ENCODE measurements around the gene ZNF165. TPM values are rescaled to one million over a fixed set of nuclear protein-coding genes. Genes with fewer than 3 reads are reported as not detected.
"Not testable (repeated sequence)": the region's sequence is repeated elsewhere in the genome, so short reads cannot be mapped to it uniquely, and the experiment has no call there.

ZNF165 gene
- total RNA-seq, 1 donor from 2014 or later = 4.7 TPM

- Histone ChIP-seq H3K27me3 (ENCODE audit: control insufficient read depth, insufficient read depth, low read length) (no peaks in the 10 kb centered on the region), H3K36me3 (ENCODE audit: control insufficient read depth, insufficient read depth, low read length) (no peaks in the 10 kb centered on the region), H3K4me3 (ENCODE audit: low read depth, low read length) (no peak overlapping the region)
- FAIRE-seq (no peak), DNase-seq (ENCODE audit: low read depth) (no peak)
- no peak for TF ChIP-seq CTCF (IDR thresholded peaks at IDR 0.05; ENCODE audit: insufficient read depth, low read length, severe bottlenecking)
These were observed 31.6 kb downstream of the ZNF165 start for GRCh38 chr6:28111964-28112363.

DNA sequence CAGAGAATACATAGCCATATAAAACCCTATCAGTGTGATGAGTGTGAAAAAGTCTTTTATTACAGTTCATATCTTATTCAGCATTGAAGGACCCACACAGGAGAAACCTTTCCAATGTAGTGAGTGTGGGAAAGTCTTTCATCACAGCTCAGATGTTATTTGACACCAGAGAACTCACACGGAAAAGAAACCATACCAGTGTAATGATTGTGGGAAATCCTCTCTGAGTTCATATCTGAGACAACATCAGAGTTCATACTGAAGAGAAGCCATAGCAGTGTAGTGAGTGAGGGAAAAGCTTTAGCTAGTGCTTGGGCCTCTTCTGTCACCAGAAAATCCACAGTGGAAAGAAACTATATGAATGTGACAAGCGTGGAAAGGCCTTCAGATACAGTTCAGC is 35.4 kb downstream of the ZNF165 start:
- DNase-seq (ENCODE audit: low read depth) (no peak), FAIRE-seq (no peak)
- Histone ChIP-seq H3K27me3 (ENCODE audit: control insufficient read depth, insufficient read depth, low read length) (no peaks in the 10 kb centered on the region), H3K4me3 (ENCODE audit: low read depth, low read length) (no peak overlapping the region), H3K36me3 (ENCODE audit: control insufficient read depth, insufficient read depth, low read length) (no peaks in the 10 kb centered on the region)
- no peak for TF ChIP-seq CTCF (IDR thresholded peaks at IDR 0.05; ENCODE audit: insufficient read depth, low read length, severe bottlenecking)

DNA sequence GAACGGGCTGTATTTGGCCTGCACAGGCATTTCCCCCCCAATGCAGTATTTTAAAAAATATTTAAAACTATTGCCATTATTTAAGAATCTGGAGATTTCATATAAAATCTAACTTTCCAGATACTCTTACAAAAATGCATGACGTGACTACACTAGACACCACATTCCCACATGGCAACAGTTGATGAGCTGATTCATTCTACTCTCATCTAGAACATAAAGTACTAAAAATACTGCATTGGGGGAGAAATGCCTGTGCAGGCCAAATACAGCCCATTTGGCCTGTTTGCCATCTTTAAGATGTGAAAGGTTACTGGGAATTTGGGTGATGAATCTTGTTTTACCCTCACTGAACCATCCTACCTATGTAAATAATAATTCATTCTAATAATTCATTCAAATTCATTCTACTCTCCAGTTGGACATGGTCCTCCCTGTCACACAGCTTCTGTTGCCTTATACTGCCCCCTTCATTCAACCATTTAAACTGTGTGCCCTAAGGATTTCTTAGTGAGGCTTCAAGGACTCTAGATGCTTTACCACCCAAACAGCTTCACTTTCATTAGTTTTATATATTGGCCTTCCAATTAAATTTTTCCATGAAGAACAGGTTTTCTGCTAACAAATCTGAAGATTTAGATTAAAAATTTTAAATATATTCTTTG is 37.1 kb downstream of the ZNF165 start:
- H3K27me3 ChIP-seq (ENCODE audit: control insufficient read depth, insufficient read depth, low read length) = no peaks in the 10 kb centered on the region
- no peak for TF ChIP-seq CTCF (IDR thresholded peaks at IDR 0.05; ENCODE audit: insufficient read depth, low read length, severe bottlenecking)
- no peak overlapping the region for H3K4me3 ChIP-seq (ENCODE audit: low read depth, low read length)
- DNase-seq (ENCODE audit: low read depth) (no peak), FAIRE-seq (no peak)
- H3K36me3 ChIP-seq (ENCODE audit: control insufficient read depth, insufficient read depth, low read length) = no peaks in the 10 kb centered on the region

- no peak for TF ChIP-seq CTCF (IDR thresholded peaks at IDR 0.05; ENCODE audit: insufficient read depth, low read length, severe bottlenecking)
- DNase-seq (ENCODE audit: low read depth) (no peak), FAIRE-seq (no peak)
- no peaks in the 10 kb centered on the region for H3K36me3 ChIP-seq (ENCODE audit: control insufficient read depth, insufficient read depth, low read length)
- no peak overlapping the region for H3K4me3 ChIP-seq (ENCODE audit: low read depth, low read length)
- no peaks in the 10 kb centered on the region for H3K27me3 ChIP-seq (ENCODE audit: control insufficient read depth, insufficient read depth, low read length)
These were observed 37.8 kb downstream of the ZNF165 start for GRCh38 chr6:28118217-28118616.

DNA sequence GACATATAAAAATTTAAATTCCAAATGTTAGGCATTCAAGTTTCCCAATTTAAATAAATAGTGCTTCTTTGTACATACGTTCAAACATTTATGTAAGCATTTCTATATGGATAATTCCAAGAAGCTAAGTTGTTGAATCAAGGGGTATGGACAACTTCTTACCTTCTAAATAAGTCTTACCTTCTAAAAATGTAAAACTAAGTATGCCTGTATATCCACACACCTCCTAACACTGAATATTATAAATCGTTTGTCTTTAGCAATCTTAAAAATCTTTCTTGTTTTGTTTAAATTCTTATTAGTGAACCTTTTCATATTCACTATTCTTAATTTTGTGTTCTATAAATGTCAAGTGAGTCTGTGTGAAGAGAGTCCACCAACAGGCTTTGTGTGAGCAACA is 41.5 kb downstream of the ZNF165 start:
- no peaks in the 10 kb centered on the region for H3K36me3 ChIP-seq (ENCODE audit: control insufficient read depth, insufficient read depth, low read length)
- DNase-seq (ENCODE audit: low read depth) (no peak), FAIRE-seq (no peak)
- no peak for TF ChIP-seq CTCF (IDR thresholded peaks at IDR 0.05; ENCODE audit: insufficient read depth, low read length, severe bottlenecking)
- H3K27me3 ChIP-seq (ENCODE audit: control insufficient read depth, insufficient read depth, low read length) = no peaks in the 10 kb centered on the region
- H3K4me3 ChIP-seq (ENCODE audit: low read depth, low read length) = no peak overlapping the region

GRCh38 chr6:28122283-28122682 is 41.9 kb downstream of the ZNF165 start:
- H3K4me3 ChIP-seq (ENCODE audit: low read depth, low read length); H3K36me3 ChIP-seq (ENCODE audit: control insufficient read depth, insufficient read depth, low read length); FAIRE-seq; DNase-seq (ENCODE audit: low read depth); H3K27me3 ChIP-seq (ENCODE audit: control insufficient read depth, insufficient read depth, low read length): not testable (repeated sequence)

All from bronchial epithelial cell (primary cell).